ENCODE results near the gene LRP5.

- TF ChIP-seq CTCF (IDR thresholded peaks at IDR 0.05; ENCODE audit: poor library complexity) (no peak), EZH2 (IDR thresholded peaks at IDR 0.05; ENCODE audit: borderline replicate concordance) (no peak)
These were observed 74.1 kb downstream of the LRP5 start for GRCh38 chr11:68386331-68386978.
